ENCODE results near the gene MAG.

Gene MAG, protein sequence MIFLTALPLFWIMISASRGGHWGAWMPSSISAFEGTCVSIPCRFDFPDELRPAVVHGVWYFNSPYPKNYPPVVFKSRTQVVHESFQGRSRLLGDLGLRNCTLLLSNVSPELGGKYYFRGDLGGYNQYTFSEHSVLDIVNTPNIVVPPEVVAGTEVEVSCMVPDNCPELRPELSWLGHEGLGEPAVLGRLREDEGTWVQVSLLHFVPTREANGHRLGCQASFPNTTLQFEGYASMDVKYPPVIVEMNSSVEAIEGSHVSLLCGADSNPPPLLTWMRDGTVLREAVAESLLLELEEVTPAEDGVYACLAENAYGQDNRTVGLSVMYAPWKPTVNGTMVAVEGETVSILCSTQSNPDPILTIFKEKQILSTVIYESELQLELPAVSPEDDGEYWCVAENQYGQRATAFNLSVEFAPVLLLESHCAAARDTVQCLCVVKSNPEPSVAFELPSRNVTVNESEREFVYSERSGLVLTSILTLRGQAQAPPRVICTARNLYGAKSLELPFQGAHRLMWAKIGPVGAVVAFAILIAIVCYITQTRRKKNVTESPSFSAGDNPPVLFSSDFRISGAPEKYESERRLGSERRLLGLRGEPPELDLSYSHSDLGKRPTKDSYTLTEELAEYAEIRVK
- total RNA-seq, result 0 to 0.19 (median 0) reads per million in 3 experiments

DNA sequence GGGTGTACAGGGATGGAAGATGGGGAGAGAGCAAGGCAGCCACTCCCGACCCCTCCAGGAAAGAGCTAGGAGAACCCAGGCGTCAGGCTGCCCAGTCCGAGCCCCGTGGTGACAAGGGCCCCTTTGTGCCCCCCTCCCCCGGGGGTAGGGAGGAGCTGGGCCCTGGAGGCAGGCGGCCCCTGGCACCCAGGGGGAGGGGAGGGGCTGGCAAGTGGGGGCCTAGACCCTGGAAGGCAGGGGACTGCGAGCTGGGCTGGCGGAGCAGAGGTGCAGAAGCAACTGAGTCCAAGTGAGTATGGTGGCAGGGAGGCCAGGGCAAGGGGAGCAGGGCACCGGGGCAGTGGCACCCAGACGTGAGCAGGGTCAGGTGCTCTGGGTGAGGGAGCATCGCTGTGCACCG is at the start of gene MAG:
Gene MAG (plus strand): TSS at position 246 of the 400 bp plus-strand sequence. CDS start 3,248 bp downstream, outside the sequence.
- DNase-seq, result no peak

DNA sequence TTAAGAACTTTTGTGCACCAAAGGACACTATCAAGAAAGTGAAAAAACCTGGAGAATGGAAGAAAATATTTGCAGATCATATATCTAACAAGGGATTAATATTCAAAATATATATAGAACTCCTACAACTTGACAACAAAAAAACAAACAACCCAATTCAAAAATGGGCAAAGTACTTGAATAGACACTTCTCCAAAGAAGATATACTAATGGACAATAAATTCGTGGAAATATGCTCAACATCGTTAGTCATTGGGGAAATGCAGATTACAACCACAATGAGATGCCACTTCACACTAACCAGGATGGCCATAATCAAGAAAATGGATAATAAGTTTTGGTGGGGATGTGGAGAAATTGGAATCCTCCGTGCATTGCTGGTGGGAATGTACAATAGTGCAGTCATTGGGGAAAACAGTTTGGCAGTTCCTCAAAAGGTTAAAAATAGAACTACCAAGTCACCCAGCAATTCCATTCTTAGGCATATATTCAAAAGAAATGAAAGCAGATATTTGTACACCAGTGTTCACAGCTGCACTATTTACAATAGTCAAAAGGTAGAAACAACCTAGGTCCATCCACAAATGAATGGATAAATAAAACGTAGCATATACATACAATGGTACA is 45.4 kb upstream of the MAG start:
- DNase-seq, result no peak

DNA sequence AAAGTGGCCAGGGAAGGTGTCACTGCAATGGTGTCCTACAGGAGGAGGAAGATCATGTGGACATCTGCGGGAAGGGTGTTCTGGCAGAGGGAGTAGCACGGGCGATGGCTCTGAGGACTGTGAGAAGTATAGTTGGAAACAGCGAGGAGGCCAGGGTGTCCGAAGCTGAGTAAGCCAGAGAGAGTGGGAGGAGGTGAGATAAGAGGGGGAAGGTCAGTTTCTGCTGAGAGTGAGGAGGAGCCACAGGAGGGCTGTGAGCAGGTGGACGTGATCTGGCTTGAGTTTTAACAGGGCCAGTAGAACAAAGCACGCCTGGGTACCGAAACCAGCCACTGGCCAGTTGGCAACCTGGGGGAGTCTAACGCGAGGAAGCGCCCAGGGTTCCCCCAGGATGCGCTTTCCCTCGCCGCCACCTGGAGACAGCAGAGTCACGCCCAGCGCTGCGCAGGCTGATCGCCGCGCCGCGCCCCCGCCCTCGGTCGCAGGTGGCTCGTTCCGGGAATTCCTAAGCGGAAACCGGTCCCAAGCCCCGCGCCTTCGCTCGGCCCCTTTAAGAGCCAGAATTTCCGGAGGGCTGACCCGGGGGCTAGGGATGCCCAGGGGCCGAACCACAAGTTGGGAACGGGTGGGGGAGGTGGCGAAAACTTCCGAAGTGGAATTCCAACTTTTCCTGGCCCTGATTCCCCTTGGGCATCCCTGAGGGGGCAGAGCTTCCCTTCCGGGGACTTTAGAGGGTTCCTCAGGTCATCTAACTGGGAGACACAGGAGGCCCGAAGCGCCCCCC is 44.2 kb upstream of the MAG start:
- peak; percentile 37 for DNase-seq

DNA sequence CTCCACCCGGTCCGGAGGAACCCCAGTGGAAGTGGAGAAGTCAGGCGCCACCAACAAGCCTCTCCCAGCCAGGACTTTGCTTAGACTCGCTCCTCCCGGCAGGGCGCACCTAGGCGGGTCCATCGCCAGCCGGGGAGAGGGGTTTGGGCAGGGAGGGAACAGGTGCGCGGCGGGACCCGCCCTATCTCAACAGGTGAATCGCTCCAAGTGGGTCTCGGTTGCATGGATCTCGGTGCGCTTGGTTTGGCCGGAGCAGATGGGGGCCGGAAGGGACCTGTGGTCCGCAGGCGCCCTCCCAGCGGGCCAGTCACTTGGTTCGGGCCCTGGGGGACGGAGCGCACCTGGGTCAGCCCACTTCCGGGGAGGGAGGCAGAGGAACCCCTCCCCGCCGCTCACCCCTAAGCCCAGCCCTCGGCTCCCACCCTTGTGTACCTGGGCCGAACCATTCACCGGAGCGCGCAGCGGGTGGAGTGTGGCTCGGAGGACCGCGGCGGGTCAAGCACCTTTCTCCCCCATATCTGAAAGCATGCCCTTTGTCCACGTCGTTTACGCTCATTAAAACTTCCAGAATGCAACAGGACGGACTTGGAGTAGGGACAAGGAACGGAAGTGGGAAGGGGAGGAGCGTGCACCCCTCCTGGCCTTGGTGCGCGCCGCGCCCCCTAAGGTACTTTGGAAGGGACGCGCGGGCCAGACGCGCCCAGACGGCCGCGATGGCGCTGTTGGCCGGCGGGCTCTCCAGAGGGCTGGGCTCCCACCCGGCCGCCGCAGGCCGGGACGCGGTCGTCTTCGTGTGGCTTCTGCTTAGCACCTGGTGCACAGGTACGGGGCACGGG is 43.4 kb upstream of the MAG start, which contains the start of gene LSR:
Gene LSR (plus strand): TSS at position 693 of the 836 bp plus-strand sequence. CDS start 21 bp downstream, at position 714.
- peak; percentile 77 for DNase-seq

DNA sequence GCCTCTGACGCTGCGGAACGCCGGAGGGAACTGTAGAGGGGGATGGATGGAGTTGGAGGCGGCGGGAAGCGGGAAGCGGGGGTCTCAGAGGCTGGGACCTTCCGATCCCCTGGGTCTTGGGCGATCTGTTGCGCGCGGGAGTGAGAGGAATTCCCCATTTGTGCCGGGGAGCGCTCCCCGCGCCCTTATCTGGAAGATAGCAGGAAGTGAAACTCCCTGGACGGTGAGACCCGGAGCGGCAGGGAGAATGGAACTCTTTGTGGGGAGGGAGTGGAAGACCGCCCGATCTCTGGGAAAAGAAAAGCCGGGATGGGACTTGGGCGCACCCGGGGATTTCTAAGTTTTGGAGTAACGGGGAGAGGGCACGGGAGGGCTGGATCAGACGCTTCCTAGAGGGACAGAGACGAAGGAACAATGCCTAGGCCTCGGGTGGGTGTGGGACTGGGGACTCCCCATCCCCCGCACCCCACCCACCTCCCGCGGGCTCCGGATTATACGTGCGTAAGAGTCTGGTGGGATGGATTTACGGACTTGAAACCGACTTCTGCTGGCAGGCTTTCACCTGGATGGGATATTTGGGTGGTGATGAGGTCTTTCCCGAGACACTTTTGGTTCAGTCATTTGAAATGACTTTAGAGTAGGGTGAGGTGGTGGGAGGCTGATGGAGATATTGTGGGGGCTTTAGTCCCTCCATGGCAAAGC is 42.7 kb upstream of the MAG start:
- no peak for DNase-seq

DNA sequence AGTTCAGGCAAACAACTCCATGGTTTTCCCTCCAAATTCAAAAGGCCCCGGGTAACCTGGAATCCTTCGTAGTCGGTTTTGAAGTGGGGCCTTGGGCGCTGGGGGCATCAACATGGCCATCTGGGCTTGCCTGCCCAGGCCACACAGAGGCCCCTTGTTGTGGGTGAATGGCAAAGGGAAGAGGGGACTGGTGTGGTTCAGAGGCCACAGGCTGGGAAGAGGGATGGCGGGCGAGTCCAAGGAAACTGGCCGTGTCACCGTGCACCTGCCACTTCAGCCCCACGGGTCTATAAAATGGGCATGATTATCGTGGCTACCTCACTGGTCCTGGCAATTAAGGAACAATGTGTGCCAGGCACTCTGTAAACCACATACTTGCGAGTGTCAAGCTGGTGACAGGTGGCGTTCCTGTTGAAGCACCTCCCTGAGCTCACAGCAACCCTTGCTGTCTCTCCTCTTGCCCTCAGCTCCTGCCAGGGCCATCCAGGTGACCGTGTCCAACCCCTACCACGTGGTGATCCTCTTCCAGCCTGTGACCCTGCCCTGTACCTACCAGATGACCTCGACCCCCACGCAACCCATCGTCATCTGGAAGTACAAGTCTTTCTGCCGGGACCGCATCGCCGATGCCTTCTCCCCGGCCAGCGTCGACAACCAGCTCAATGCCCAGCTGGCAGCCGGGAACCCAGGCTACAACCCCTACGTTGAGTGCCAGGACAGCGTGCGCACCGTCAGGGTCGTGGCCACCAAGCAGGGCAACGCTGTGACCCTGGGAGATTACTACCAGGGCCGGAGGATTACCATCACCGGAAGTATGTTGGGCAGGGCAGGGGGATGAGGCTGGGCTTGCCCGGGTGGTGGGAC is 41.9 kb upstream of the MAG start:
- DNase-seq, result no peak

DNA sequence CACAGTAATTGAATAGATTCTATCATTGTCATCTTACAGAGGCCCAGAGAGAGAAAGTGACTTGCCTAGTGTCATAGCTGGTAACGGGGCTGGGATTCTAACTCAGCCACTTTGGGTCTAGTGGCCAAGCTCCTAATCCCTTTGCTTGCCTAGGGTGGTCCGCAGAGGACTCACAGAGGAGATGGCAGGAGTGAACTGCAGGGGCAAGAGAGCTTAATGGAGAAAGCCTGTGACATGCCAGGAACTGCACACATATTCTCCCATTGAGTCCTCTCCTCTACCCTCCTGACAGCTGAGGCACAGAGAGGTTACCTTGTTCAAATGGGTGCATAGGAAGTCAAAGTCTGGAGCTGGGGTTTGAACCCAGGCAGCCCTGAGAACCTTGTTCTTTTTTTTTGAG is 40.5 kb upstream of the MAG start:
- no peak for DNase-seq

DNA sequence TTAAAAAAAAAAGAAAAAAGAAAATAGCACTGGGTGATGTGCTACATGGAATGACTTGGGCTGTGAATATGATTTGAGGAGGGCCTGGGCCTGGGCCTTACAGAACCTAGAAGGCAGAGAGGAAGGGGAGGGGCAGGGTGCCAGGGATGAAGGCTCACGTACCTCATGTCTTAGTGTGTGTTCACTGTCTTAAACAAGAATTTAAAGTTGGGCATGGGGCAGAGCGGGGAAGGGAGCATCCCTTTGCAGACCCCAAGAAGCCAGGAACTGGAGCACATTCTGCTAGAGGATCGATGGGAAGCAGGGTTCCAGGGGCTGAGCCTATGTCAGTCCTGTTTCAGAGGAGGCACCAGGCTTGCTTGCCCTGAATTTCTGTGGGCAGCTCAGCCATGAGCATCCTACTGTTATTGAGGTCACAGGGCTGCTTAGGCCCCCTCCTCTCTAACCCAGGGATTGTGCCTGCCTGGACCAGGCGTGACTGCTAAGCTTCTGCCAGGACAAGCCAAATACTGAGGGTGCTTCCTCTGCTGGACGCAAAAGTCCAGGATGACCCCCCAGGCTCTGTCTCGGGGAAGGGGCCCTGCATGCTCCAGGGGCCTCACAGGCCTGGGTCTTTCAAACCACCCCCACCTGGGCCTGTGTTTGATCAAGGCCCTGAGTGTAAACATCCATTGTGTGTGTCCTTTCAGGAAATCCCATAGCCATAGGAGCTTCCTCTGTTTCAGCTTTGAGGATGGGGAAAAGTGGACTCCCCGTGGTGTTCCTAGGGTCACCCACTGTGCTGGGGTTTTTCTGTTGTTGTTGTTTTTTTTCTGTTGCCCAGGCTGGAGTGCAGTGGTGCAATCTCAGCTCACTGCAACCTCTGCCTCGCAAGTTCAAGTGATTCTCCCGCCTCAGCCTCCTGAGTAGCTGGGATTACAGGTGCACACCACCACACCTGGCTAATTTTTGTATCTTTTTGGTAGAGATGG is 38.4 kb upstream of the MAG start:
- DNase-seq, result no peak

DNA sequence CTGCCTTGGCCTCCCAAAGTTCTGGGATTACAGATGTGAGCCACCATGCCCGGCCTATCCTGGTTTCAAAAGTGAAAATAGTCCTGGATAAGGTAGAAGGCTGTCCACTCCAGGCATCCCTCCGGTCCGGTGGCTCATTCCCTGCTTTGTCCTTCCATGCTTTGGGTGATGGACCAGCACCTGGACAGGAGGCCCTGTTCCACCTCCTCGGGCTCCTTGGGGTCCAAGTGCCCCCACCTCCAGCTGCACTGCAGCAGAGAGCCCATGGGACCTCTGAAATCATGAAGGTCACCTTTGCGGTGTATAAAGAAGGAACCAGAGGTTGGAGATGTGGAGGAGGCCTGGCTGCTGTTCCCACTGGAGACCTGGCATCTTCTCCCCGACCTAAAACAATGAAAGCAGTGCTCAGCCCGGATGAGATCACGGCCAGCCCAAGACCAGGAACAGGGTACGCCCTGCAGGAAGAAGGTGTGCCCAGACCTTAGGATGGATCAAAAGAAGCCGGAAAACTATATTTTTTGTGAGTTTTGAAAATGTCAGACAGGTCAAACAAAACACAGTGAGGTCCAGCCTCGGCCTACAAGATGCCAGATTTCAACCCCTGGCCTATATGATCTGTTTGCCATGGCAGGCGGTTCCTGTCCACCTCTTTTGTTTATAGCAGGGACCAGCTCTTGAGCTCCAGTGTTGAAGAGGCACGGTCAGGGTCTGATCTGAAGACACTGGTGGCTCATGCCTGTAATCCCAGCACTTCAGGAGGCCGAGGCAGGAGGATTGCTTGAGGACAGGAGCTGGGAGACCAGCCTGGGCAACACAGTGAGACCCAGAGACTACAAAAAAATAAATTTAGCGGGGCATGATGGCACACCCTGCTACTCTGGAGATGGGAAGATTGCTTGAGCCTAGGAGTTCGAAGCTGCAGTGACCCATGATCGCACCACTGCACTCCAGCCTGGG is 37.3 kb upstream of the MAG start:
- no peak for DNase-seq

DNA sequence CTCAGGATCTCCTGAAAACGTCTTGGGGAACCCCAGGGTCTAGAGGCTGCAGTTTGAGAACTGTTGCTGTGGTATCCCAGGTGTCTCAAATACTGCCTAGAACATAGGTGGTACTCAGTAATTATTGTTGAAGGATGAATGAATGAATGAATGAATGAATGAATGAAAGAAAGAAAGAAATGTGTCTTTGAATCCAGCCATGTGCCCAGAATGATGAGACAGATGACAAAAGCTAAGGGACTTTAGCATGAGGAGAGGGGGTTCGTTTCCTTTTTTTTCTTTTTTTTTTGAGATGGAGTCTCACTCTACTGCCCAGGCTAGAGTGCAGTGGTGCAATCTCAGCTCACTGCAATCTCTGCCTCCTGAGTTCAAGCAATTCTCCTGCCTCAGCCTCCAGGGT is 35.4 kb upstream of the MAG start:
- DNase-seq, result no peak

DNA sequence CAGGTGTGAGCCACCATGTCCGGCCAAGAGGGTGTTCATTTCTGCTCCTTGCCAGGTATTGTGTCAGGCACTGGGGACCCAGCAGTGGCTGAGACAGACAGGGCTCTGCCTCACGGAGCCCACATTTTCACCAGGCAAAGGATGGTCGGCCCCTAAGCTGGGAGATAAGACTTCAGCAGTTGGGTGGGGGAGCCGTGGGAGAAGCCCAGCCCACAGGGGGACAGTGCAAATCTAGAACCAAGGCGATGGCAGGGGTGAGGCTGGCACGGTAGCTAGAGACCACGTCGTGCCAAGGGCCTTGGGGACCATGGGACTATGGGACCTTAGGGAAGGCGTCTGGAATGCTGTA is 34.9 kb upstream of the MAG start:
- DNase-seq, result no peak

DNA sequence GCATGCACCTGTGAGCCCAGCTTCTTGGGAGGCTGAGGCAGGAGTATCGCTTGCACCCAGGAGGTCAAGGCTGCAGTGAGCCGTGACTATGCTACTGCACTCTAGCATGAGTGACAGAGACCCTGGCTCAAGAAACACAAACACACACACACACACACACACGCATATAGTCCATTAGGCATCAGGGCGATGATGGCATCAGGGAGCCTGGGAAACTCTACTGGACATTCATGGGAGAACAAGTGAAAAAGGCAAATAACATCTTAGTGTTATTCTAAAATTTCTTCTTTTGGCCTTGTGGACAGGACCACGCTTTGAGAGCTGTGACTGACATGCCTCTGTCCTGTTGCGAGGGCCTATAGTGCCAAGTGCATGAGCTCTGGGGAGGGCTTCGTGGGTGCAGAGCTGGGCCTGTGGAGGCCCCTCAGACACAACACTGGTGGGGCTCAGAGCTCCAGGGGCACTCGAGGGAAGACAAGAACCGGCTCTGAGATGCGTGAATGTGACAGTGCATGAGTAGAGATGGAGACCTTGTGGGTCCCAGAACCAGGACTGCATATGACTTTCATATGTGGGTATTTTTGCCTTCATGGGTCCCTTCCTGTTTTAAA is 31.2 kb upstream of the MAG start:
- no peak for DNase-seq

DNA sequence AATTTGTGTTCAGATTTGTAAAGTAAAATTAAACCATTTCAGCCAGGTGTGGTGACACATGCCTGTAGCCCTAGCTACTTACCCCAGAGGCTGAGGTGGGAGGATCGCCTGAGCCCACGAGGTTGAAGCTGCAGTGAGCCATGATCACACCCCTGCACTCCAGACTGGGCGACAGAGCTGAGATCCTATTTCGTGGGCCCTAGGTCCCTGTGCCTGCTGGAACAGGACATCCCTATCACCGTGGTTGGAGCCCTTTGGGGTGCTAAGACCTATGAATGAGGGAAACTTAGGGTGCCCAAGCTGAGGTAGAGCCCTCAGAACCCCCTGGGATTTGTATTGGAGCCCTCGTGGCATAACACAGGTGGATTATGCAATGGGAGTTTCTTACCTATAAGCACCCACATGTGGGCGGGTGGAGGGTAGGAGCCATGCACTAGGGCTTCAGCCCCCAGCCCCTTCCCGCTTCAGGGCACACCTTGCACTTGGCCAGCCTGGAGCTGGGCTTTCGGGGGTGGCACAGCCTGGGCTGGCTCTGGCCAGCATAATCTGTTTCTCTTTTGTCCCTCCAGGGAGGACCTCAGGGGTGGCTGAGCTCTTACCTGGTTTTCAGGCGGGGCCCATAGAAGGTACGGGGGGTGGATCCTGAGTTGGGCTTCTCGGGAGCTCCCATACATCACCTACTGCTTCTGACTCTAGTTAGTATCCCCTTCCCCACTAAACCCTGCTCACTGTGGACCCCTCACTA is 30.4 kb upstream of the MAG start:
- DNase-seq, result no peak

DNA sequence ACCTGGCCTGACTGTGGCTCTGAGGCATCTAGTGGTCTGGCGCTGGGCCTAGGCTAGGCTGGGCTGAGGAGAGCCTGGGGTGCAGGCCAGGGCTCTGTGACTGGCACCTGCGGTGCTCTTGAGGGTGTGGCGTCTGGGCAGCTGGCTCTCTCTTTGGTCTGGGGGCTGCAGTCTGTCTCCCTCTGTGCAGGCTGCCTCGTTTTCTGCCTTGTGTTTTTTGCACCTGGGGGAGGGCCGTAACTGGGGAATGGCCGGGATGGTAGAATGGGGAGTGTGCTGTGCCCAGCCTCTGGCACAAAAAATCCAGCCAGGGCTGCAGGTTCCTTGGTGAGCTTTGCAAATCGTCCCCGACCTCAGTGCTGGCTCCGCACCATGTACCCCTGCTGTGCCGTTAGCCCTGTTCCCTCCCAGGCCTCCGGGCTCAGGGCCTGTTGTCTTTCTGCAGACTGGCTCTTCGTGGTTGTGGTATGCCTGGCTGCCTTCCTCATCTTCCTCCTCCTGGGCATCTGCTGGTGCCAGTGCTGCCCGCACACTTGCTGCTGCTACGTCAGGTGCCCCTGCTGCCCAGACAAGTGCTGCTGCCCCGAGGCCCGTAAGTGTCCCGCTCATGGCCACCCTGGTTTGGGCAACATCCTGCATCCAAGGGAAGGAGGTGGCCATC is 29.7 kb upstream of the MAG start:
- DNase-seq, result no peak

DNA sequence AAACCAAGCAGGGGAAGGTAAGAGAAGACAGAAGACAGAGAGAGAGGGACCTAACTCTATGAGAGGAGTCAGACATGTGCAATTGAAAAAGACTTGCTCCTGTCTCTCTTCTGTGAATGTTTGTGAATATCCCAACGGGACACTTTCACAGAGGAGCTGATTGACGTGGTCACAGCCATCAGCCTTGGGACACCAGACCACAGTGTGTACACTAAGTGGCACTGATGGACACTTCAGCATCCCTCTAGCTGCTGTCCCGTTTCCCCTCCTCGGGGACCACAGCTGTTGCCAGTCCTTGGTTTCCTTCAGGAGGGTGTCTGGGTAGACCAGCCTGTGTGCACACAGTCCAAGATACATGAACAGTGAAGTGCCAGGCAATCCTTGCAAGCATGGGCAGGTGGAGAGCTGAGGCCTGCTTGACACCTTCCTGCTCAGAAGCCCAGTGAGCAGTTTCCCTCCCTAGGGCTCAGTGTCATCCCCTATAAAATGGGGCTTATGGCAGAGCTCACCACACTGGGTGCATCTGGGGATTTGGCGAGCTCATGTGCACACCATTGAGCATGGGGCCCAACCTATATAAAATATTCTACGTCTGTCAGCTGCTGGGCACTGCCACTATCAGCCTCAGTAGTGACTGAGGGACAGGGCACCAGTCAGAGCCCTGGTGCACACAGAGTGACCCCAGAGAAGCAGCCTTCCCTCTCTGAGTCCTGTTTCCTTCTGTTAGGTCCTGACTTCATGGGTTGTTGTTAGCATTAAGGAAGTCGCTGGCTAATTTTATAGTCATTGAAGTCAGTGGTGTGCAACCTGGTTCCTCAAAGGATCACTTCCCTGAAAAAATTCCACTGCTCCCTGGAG is 27.5 kb upstream of the MAG start:
- DNase-seq, result no peak
